Neural progenitor cell (in vitro differentiated cells): ENCODE data around the gene PLXDC2.

Source experiments
- EZH2 ChIP-seq: fragments of 200-600 bp; sonication (generic); IDR thresholded peaks from 2 replicates; pipeline ENCODE4 v1.6.1; 2017; ENCODE audit warnings: antibody characterized with exemption, mild to moderate bottlenecking, moderate library complexity
- TF ChIP-seq, protein P1 (sequence below): fragments of 200-600 bp; sonication (generic); IDR thresholded peaks from 2 replicates; pipeline ENCODE4 v1.5.1; 2017; ENCODE audit warnings: antibody characterized with exemption, mild to moderate bottlenecking

DNA sequence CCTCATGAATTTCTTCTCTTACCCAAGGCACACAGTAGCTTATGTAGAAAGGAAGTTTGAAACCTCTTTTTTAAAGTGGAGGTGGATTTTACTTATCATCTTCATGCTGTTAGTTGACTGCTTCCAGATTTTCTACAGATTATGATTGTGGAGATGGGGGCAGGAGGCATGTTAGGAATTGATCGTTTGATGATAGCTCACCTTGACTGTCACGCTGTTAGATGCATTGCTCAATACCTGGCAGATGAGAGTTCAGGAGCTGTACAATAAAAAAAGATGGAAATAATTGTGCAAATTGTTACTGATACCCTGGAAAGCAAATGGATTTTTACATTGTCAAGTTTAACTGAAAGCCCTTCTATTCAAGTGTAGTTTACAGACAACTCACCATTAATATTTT is 340.3 kb downstream of the PLXDC2 start:
- no peak for TF ChIP-seq EZH2
- TF ChIP-seq, protein P1, sequence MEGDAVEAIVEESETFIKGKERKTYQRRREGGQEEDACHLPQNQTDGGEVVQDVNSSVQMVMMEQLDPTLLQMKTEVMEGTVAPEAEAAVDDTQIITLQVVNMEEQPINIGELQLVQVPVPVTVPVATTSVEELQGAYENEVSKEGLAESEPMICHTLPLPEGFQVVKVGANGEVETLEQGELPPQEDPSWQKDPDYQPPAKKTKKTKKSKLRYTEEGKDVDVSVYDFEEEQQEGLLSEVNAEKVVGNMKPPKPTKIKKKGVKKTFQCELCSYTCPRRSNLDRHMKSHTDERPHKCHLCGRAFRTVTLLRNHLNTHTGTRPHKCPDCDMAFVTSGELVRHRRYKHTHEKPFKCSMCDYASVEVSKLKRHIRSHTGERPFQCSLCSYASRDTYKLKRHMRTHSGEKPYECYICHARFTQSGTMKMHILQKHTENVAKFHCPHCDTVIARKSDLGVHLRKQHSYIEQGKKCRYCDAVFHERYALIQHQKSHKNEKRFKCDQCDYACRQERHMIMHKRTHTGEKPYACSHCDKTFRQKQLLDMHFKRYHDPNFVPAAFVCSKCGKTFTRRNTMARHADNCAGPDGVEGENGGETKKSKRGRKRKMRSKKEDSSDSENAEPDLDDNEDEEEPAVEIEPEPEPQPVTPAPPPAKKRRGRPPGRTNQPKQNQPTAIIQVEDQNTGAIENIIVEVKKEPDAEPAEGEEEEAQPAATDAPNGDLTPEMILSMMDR = no peak
